Gastrocnemius medialis (tissue), 4 donors: ENCODE results near the gene FAM107B. TPM values are rescaled to one million over a fixed set of nuclear protein-coding genes. Genes with fewer than 3 reads are reported as not detected.

ENCODE experiments used
- ATAC-seq, 2 donors: fragments of 150-250 bp; one replicate each; pipeline ENCODE4 v1.9.1; 2016
- DNase-seq, 2 donors: peaks; one replicate each; pipeline ENCODE4 v3.0.0-alpha.2; 2019
- H3K27ac ChIP-seq, 4 donors: fragments of 200-600 bp; sonication (generic); 1 replicate in 1 of 4; 2 replicates in 3 of 4; pipeline ENCODE4 v1.5.1; 2016 to 2018; ENCODE audit warnings: mild to moderate bottlenecking in 2 of 4, moderate library complexity in 1 of 4
- H3K27me3 ChIP-seq, 3 donors: fragments of 200-600 bp; sonication (generic) in 2 of 3; 1 replicate in 1 of 3; 2 replicates in 2 of 3; pipeline versions ENCODE4 v1.5.1 to v1.6.0; 2016 to 2019; ENCODE audit warnings: mild to moderate bottlenecking in 1 of 3, moderate library complexity in 1 of 3
- H3K36me3 ChIP-seq, 2 donors: fragments of 200-600 bp; sonication (generic) in 1 of 2; one replicate each; pipeline ENCODE4 v1.5.1; 2017 to 2018
- H3K4me1 ChIP-seq, 2 donors: fragments of 200-600 bp; sonication (generic) in 1 of 2; one replicate each; pipeline ENCODE4 v1.5.1; 2016 to 2017; ENCODE audit warnings: mild to moderate bottlenecking in 2 of 2
- H3K4me3 ChIP-seq, 4 donors: fragments of 200-600 bp; sonication (generic) in 3 of 4; 1 replicate in 1 of 4; 2 replicates in 3 of 4; pipeline ENCODE4 v1.5.1; 2016 to 2019; ENCODE audit warnings: mild to moderate bottlenecking in 2 of 4
- H3K9me3 ChIP-seq, 3 donors: fragments of 200-600 bp; sonication (generic) in 2 of 3; 1 replicate in 1 of 3; 2 replicates in 2 of 3; pipeline ENCODE4 v1.5.1; 2016 to 2019
- POLR2A ChIP-seq, 2 donors: fragments of 450-650 bp; IDR thresholded peaks; one replicate each; pipeline ENCODE4 v1.6.1; 2017; ENCODE audit warnings: antibody characterized with exemption in 2 of 2, mild to moderate bottlenecking in 2 of 2, moderate library complexity in 2 of 2
- in situ Hi-C, 4 donors: fragments of 200-750 bp; cut with MboI; loops; one replicate each; pipeline versions ENCODE4 v1.15.0 to v1.8.0; 2017; ENCODE audit warnings: low sequenced_read_pairs in 4 of 4
- intact Hi-C: fragments of 100-400 bp; cut with DNase I; formaldehyde crosslinking; loops from one replicate; pipeline ENCODE4 v1.15.1; 2023; ENCODE audit warnings: low total_unique reads
- total RNA-seq, 4 donors: library from RNA; depleted of rRNA; stranded (reverse); fragments of >200 nt; gene quantifications; one replicate each; pipeline versions ENCODE4 v1.1.0 to v1.2.3, GENCODE V29; 2016
- TF ChIP-seq, protein P1 (sequence below), 5 experiments: fragments of 450-650 bp in 3 of 5; fragments of 200-600 bp in 2 of 5; sonication (generic) in 2 of 5; IDR thresholded peaks in 4 of 5; conservative IDR thresholded peaks in 1 of 5; 1 replicate in 4 of 5; 2 replicates in 1 of 5; pipeline ENCODE4 v1.5.1; 2016 to 2019; ENCODE audit warnings: antibody characterized with exemption in 5 of 5, mild to moderate bottlenecking in 3 of 5, moderate library complexity in 3 of 5

FAM107B gene
- total RNA-seq, 4 donors from 2014 or later: 1.5 to 3.7 (median 2.6) TPM

DNA sequence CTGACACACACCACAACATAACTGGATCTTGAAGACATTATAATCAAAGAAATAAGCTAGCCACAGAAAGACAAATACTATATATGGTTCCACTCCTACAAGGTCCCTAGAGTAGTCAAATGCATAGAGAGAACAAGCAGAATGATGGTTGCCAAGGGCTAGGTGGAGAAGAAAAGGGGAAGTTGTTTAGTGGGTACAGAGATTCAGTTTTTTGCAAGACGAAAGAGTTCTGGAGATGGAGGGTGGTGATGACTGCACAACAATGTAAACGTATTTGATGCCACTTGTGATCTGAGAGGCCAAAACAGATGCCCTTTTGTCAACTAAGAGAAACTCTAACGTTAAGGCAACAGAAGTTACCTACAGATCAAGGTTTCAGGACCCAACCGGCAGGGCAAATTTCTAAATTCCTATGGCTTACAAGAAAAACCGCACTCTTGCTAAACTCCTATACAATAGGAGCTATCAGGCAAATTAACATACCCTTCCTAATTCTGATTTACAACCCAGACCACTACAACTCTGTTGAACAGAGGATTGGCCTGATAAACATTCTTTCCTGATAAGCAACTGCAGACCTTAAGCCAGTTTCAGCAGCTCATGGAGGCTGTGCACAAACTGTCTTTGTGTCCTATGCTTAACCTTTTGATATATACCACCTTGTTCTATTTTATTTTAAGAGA is 69.0 kb downstream of the FAM107B start:
- in situ Hi-C loops: no loop called here
- intact Hi-C loops: no loop called here

DNA sequence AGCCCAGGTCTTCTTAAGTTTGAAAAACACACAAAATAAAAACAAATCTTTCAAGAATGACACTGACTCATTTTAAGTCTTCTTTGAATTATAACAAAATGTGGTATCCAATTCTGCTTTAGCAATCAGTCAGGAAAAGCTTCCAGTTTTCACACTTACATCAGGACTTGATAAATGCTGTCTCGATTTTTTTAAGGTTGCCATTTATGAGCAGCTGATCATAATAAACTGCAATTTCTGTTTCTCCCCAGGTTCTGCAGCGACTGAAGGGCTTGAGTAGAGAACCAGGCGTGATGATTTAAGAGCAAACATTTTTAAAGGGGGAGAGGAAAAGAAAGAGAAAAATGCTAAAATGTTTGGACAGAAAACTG is 71.1 kb downstream of the FAM107B start:
- H3K27me3 ChIP-seq: no peaks in the 10 kb centered on the region
- H3K36me3 ChIP-seq: no peaks in the 10 kb centered on the region
- no peaks in the 10 kb centered on the region for H3K4me1 ChIP-seq
- intact Hi-C loops: no loop called here
- H3K27ac ChIP-seq: no peak overlapping the region
- in situ Hi-C loops: no loop called here
- no peak for DNase-seq
- ATAC-seq: no peak
- no peak overlapping the region for H3K4me3 ChIP-seq
- no peaks in the 10 kb centered on the region for H3K9me3 ChIP-seq
- no peak for TF ChIP-seq POLR2A (IDR thresholded peaks at IDR 0.05)
- TF ChIP-seq, protein P1, sequence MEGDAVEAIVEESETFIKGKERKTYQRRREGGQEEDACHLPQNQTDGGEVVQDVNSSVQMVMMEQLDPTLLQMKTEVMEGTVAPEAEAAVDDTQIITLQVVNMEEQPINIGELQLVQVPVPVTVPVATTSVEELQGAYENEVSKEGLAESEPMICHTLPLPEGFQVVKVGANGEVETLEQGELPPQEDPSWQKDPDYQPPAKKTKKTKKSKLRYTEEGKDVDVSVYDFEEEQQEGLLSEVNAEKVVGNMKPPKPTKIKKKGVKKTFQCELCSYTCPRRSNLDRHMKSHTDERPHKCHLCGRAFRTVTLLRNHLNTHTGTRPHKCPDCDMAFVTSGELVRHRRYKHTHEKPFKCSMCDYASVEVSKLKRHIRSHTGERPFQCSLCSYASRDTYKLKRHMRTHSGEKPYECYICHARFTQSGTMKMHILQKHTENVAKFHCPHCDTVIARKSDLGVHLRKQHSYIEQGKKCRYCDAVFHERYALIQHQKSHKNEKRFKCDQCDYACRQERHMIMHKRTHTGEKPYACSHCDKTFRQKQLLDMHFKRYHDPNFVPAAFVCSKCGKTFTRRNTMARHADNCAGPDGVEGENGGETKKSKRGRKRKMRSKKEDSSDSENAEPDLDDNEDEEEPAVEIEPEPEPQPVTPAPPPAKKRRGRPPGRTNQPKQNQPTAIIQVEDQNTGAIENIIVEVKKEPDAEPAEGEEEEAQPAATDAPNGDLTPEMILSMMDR (IDR thresholded peaks at IDR 0.05 in 4 of 5, conservative IDR thresholded peaks at IDR 0.05 in 1 of 5): no peak

More for the DNA sequence above, 69.0 kb downstream of the FAM107B start:
- no peak for ATAC-seq
- DNase-seq: no peak
- no peaks in the 10 kb centered on the region for H3K27me3 ChIP-seq
- H3K4me1 ChIP-seq: no peaks in the 10 kb centered on the region
- H3K9me3 ChIP-seq: no peaks in the 10 kb centered on the region
- TF ChIP-seq, protein P1 (IDR thresholded peaks at IDR 0.05 in 4 of 5, conservative IDR thresholded peaks at IDR 0.05 in 1 of 5): no peak
- TF ChIP-seq POLR2A (IDR thresholded peaks at IDR 0.05): no peak
- H3K27ac ChIP-seq: no peak overlapping the region
- no peak overlapping the region for H3K4me3 ChIP-seq
- H3K36me3 ChIP-seq: no peaks in the 10 kb centered on the region

DNA sequence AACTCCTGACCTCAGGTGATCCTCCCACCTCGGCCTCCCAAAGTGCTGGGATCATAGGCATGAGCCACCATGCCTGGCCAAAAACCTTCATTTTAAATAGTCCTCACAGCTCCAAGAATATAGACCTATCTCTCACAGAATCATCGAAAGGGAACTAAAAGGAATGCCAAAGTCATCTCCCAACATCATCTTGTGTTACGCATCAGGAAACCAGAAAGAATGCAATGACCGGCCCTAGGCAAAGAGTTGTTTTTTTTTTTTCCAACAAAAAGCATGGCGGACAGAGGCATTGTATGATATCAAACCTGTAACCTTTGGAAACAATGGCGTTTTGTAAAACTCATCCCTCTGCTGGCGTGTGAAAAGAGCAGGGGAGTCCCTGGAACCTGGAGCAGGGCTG is 73.2 kb downstream of the FAM107B start:
- no peaks in the 10 kb centered on the region for H3K27me3 ChIP-seq
- intact Hi-C loops (no loop called here), in situ Hi-C loops (no loop called here)
- no peak overlapping the region for H3K27ac ChIP-seq
- H3K36me3 ChIP-seq: no peaks in the 10 kb centered on the region
- DNase-seq (no peak), ATAC-seq (no peak)
- no peak overlapping the region for H3K4me3 ChIP-seq
- TF ChIP-seq, protein P1 (IDR thresholded peaks at IDR 0.05 in 4 of 5, conservative IDR thresholded peaks at IDR 0.05 in 1 of 5): no peak
- no peak for TF ChIP-seq POLR2A (IDR thresholded peaks at IDR 0.05)
- no peaks in the 10 kb centered on the region for H3K9me3 ChIP-seq
- no peaks in the 10 kb centered on the region for H3K4me1 ChIP-seq

DNA sequence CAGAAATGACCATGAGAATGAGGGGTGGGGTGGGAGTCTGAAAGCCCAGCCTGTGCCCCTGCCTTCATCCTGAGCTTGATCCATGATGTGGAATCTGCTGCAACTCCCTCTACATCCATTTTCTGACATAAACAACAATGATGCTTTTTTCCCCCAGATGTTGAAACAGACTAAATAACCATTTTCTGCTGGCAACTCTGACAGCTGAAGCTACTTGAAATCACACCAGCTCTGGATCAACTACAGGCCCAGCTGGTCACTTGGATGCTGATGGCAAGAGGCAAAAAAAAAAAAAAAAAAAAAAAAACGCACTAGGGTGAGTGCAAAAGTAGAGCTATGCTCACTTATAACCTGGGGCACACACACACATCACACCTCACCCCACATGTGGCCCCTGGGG is 74.2 kb downstream of the FAM107B start:
- Histone ChIP-seq H3K36me3 (no peaks in the 10 kb centered on the region), H3K27ac (no peak overlapping the region), H3K4me3 (no peak overlapping the region), H3K27me3 (no peaks in the 10 kb centered on the region), H3K9me3 (no peaks in the 10 kb centered on the region), H3K4me1 (no peaks in the 10 kb centered on the region)
- no peak for DNase-seq
- in situ Hi-C loops (no loop called here), intact Hi-C loops (no loop called here)
- no peak for ATAC-seq
- no peak for TF ChIP-seq POLR2A (IDR thresholded peaks at IDR 0.05)
- TF ChIP-seq, protein P1 (IDR thresholded peaks at IDR 0.05 in 4 of 5, conservative IDR thresholded peaks at IDR 0.05 in 1 of 5): no peak

DNA sequence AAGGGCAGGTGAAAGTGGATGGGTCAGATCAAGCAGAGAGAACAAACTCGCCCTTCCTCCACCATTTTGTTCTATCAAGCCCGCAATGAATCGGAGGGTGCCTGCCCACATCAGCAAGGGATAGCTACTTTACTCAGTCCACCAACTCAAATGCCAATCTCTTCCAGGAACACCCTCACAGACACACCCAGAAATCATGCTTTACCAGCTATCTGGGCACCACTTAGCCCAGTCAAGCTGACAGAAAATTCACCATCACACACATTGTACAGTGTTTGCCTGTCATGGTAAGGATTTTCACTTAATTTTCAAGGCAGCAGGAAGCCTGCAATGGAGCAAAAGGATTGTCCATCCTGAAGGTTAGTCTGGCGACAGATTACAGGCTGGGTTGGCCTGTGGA is 75.2 kb downstream of the FAM107B start:
- no peak overlapping the region for H3K27ac ChIP-seq
- no peaks in the 10 kb centered on the region for H3K4me1 ChIP-seq
- no peaks in the 10 kb centered on the region for H3K9me3 ChIP-seq
- ATAC-seq: no peak
- intact Hi-C loops: no loop called here
- H3K27me3 ChIP-seq: no peaks in the 10 kb centered on the region
- H3K36me3 ChIP-seq: no peaks in the 10 kb centered on the region
- DNase-seq: no peak
- in situ Hi-C loops: no loop called here
- no peak overlapping the region for H3K4me3 ChIP-seq
- TF ChIP-seq, protein P1 (IDR thresholded peaks at IDR 0.05 in 4 of 5, conservative IDR thresholded peaks at IDR 0.05 in 1 of 5): no peak
- TF ChIP-seq POLR2A (IDR thresholded peaks at IDR 0.05): no peak
